IMR-90 (cell line): ENCODE measurements around the gene SDCCAG8. TPM values are rescaled to one million over a fixed set of nuclear protein-coding genes. Genes with fewer than 3 reads are reported as not detected.

Source experiments
- ATAC-seq: fragments of 200-7000 bp; cut with Tn5 transposase; 2 replicates; pipeline ENCODE4 v1.9.1; 2020; ENCODE audit warnings: low read depth, mild to moderate bottlenecking, moderate library complexity
- BruUV-seq: library from RNA; stranded (reverse); fragments of 400-500 nt; replicated peaks from 2 replicates; lab custom pipeline; 2021; lab: Mats Ljungman, UMichigan
- CTCF ChIA-PET: fragments of 300-600 bp; formaldehyde crosslinking; extraction: SDS; loops from one replicate; lab custom pipeline; 2021; ENCODE audit warnings: antibody characterized with exemption; lab: Yijun Ruan, JAX
- POLR2A ChIA-PET: fragments of 300-600 bp; sonication (Branson Sonifier 250); formaldehyde crosslinking; loops from one replicate; lab custom pipeline; 2022; ENCODE audit warnings: antibody characterized with exemption; ENCODE audit not compliant: unreplicated experiment; lab: Charles Lee
- DNase-seq: peaks from one replicate; pipeline ENCODE4 v3.0.0; 2013
- H2AFZ ChIP-seq: replicated peaks from 2 replicates; pipeline ENCODE3; 2013; ENCODE audit warnings: low read length, mild to moderate bottlenecking; ENCODE audit not compliant: poor library complexity
- H2AK5ac ChIP-seq: 2 replicates; pipeline ENCODE4 v1.6.1; 2013; ENCODE audit warnings: low read depth, low read length, inconsistent platforms
- H2AK9ac ChIP-seq: replicated peaks from 2 replicates; pipeline ENCODE3; 2013; ENCODE audit warnings: mild to moderate bottlenecking, low read depth, low read length, moderate library complexity; ENCODE audit not compliant: poor library complexity
- H2BK120ac ChIP-seq: 2 replicates; pipeline ENCODE4 v1.6.1; 2013; ENCODE audit warnings: low read depth, low read length, inconsistent platforms
- H2BK15ac ChIP-seq: 3 replicates; pipeline ENCODE4 v1.6.1; 2013; ENCODE audit warnings: low read depth, low read length, inconsistent platforms
- H2BK20ac ChIP-seq: 2 replicates; pipeline ENCODE4 v1.6.1; 2013; ENCODE audit warnings: low read depth, mild to moderate bottlenecking, inconsistent platforms, low read length, moderate library complexity
- H2BK5ac ChIP-seq: 2 replicates; pipeline ENCODE4 v1.6.1; 2013; ENCODE audit warnings: mild to moderate bottlenecking, low read depth, low read length, inconsistent platforms; ENCODE audit not compliant: poor library complexity, severe bottlenecking
- H3K14ac ChIP-seq: replicated peaks from 2 replicates; pipeline ENCODE4 v1.6.1; 2013; ENCODE audit warnings: low read depth, low read length, inconsistent platforms
- H3K18ac ChIP-seq: 2 replicates; pipeline ENCODE4 v1.6.1; 2013; ENCODE audit warnings: low read depth, low read length, control low read depth
- H3K23ac ChIP-seq: 2 replicates; pipeline ENCODE4 v1.6.1; 2013; ENCODE audit warnings: low read depth, low read length, inconsistent platforms
- H3K27ac ChIP-seq: 2 replicates; pipeline ENCODE4 v1.5.1; 2013; ENCODE audit warnings: mild to moderate bottlenecking, control low read depth, low read length; ENCODE audit not compliant: insufficient read depth
- H3K27me3 ChIP-seq: 2 replicates; pipeline ENCODE4 v1.6.1; 2013; ENCODE audit warnings: low read length; ENCODE audit not compliant: control insufficient read depth, insufficient read depth
- H3K36me3 ChIP-seq: 2 replicates; pipeline ENCODE4 v1.6.1; 2013; ENCODE audit warnings: low read length, mixed read lengths; ENCODE audit not compliant: control insufficient read depth, insufficient read depth
- H3K4ac ChIP-seq: 2 replicates; pipeline ENCODE4 v1.6.1; 2013; ENCODE audit warnings: low read depth, low read length, inconsistent platforms
- H3K4me1 ChIP-seq: 2 replicates; pipeline ENCODE4 v1.6.1; 2013; ENCODE audit warnings: low read length, mixed read lengths; ENCODE audit not compliant: control insufficient read depth, insufficient read depth
- H3K4me2 ChIP-seq: 2 replicates; pipeline ENCODE4 v1.6.1; 2013; ENCODE audit warnings: low read depth, mild to moderate bottlenecking, control low read depth, low read length, moderate library complexity
- H3K4me3 ChIP-seq: 2 replicates; pipeline ENCODE4 v1.5.1; 2013; ENCODE audit warnings: low read depth, mild to moderate bottlenecking, control low read depth, low read length, moderate library complexity; ENCODE audit not compliant: insufficient read depth
- H3K56ac ChIP-seq: 2 replicates; pipeline ENCODE4 v1.6.1; 2013; ENCODE audit warnings: low read length, inconsistent platforms; ENCODE audit not compliant: insufficient read depth; ENCODE audit errors: extremely low read depth
- H3K79me1 ChIP-seq, 2 experiments: 2 replicates each; pipeline ENCODE4 v1.6.1; 2013; ENCODE audit warnings: low read length in 2 of 2, inconsistent platforms in 1 of 2, low read depth in 1 of 2
- H3K9ac ChIP-seq: 2 replicates; pipeline ENCODE4 v1.6.1; 2013; ENCODE audit warnings: low read depth, low read length, control low read depth
- H3K9me1 ChIP-seq: 2 replicates; pipeline ENCODE4 v1.6.1; 2013; ENCODE audit warnings: low read length, inconsistent platforms; ENCODE audit not compliant: insufficient read depth
- H3K9me3 ChIP-seq: 2 replicates; pipeline ENCODE4 v1.6.1; 2013; ENCODE audit warnings: low read length; ENCODE audit not compliant: control insufficient read depth, insufficient read depth
- H4K20me1 ChIP-seq: 2 replicates; pipeline ENCODE4 v1.6.1; 2013; ENCODE audit warnings: low read length, inconsistent platforms; ENCODE audit not compliant: insufficient read depth
- H4K5ac ChIP-seq: 2 replicates; pipeline ENCODE4 v1.6.1; 2013; ENCODE audit warnings: mild to moderate bottlenecking, low read depth, low read length, control low read depth
- H4K8ac ChIP-seq, 2 experiments: 2 replicates each; pipeline ENCODE4 v1.6.1; 2013; ENCODE audit warnings: low read depth in 2 of 2, low read length in 2 of 2, control low read depth in 1 of 2, inconsistent platforms in 1 of 2
- H4K91ac ChIP-seq: 2 replicates; pipeline ENCODE4 v1.6.1; 2013; ENCODE audit warnings: low read depth, low read length, inconsistent platforms; ENCODE audit not compliant: insufficient read depth
- BHLHE40 ChIP-seq: fragments of 150-350 bp; IDR thresholded peaks from 2 replicates; pipeline ENCODE4 v1.6.1; 2016; ENCODE audit warnings: mild to moderate bottlenecking, low read depth, low read length
- CEBPB ChIP-seq: IDR thresholded peaks from 2 replicates; pipeline ENCODE4 v1.6.1; 2012; ENCODE audit warnings: low read depth, low read length, improper control_type of control experiment
- CHD1 ChIP-seq: IDR thresholded peaks from 2 replicates; pipeline ENCODE4 v1.6.1; 2012; ENCODE audit warnings: low read depth, low read length, improper control_type of control experiment
- CTCF ChIP-seq: conservative IDR thresholded peaks from 2 replicates; pipeline ENCODE4 v1.5.1; 2012; ENCODE audit warnings: mild to moderate bottlenecking, low read depth, low read length, improper control_type of control experiment
- FOS ChIP-seq: fragments of 150-350 bp; IDR thresholded peaks from 2 replicates; pipeline ENCODE4 v1.6.1; 2016; ENCODE audit warnings: low read depth, low read length
- MAFK ChIP-seq: IDR thresholded peaks from 2 replicates; pipeline ENCODE4 v1.6.1; 2012; ENCODE audit warnings: low read depth, low read length, improper control_type of control experiment
- MAZ ChIP-seq: IDR thresholded peaks from 2 replicates; pipeline ENCODE4 v1.6.1; 2012; ENCODE audit warnings: low read depth, mild to moderate bottlenecking, low read length, improper control_type of control experiment, moderate library complexity, borderline replicate concordance
- MXI1 ChIP-seq: IDR thresholded peaks from 2 replicates; pipeline ENCODE4 v1.6.1; 2012; ENCODE audit warnings: low read depth, mild to moderate bottlenecking, low read length, moderate library complexity, borderline replicate concordance
- NFE2L2 ChIP-seq: fragments of 150-350 bp; IDR thresholded peaks from 2 replicates; pipeline ENCODE4 v1.6.1; 2016; ENCODE audit warnings: low read depth, mild to moderate bottlenecking, low read length
- POLR2A ChIP-seq: IDR thresholded peaks from 2 replicates; pipeline ENCODE4 v1.6.1; 2012; ENCODE audit warnings: mild to moderate bottlenecking, low read depth, low read length
- RAD21 ChIP-seq: IDR thresholded peaks from 2 replicates; pipeline ENCODE4 v1.6.1; 2012; ENCODE audit warnings: low read length, improper control_type of control experiment
- RCOR1 ChIP-seq: IDR thresholded peaks from 2 replicates; pipeline ENCODE4 v1.6.1; 2012; ENCODE audit warnings: mild to moderate bottlenecking, low read length, improper control_type of control experiment; ENCODE audit not compliant: insufficient replicate concordance
- RFX5 ChIP-seq: IDR thresholded peaks from 2 replicates; pipeline ENCODE4 v1.8.0; 2012; ENCODE audit warnings: low read depth, mild to moderate bottlenecking, low read length, moderate library complexity
- SMC3 ChIP-seq: fragments of 150-350 bp; IDR thresholded peaks from 2 replicates; pipeline ENCODE4 v1.6.1; 2016; ENCODE audit warnings: low read depth, mild to moderate bottlenecking, antibody characterized with exemption, low read length, moderate library complexity
- dilution Hi-C: fragments of 300-500 bp; cut with HindIII; formaldehyde crosslinking; loops from one replicate; pipeline ENCODE4 v1.14.3; 2018; ENCODE audit warnings: low sequenced_read_pairs; ENCODE audit not compliant: unreplicated experiment
- in situ Hi-C: fragments of 300-500 bp; cut with MboI; formaldehyde crosslinking; loops from 3 replicates; pipeline ENCODE4 v1.14.3; 2019; ENCODE audit warnings: low sequenced_read_pairs, inconsistent platforms, mixed read lengths
- intact Hi-C: fragments of 100-400 bp; cut with micrococcal nuclease; formaldehyde crosslinking; loops from 2 replicates; pipeline ENCODE4 v1.10.0; 2022
- polyA plus RNA-seq, 3 experiments: library from polyadenylated mRNA; depleted of rRNA; stranded (reverse); fragments of >200 nt; gene quantifications; 2 replicates each; pipeline ENCODE4 v1.2.3, GENCODE V29; 2012; ENCODE audit warnings: low replicate concordance in 1 of 3
- total RNA-seq: library from RNA; depleted of rRNA; stranded (reverse); fragments of >200 nt; gene quantifications from 2 replicates; pipeline ENCODE4 v1.2.3, GENCODE V29; 2012
- TF ChIP-seq, protein P1 (sequence below): fragments of 150-350 bp; IDR thresholded peaks from 2 replicates; pipeline ENCODE4 v1.6.1; 2016; ENCODE audit warnings: low read depth, mild to moderate bottlenecking, low read length, moderate library complexity, borderline replicate concordance
- TF ChIP-seq, protein P2 (sequence below): fragments of 150-350 bp; IDR thresholded peaks from 2 replicates; pipeline ENCODE4 v1.6.1; 2017; ENCODE audit warnings: mild to moderate bottlenecking, antibody characterized with exemption, low read length, low read depth

Gene SDCCAG8
- total and polyA plus RNA-seq, 2 of the 4 experiments (the other 2 are of a cell fraction): 25.2 to 46.8 TPM

GRCh38 chr1:243367314-243367713, 111.5 kb downstream of the SDCCAG8 start:
- no peak overlapping the region for H3K4ac ChIP-seq
- DNase-seq (no peak), ATAC-seq (no peak)
- H4K5ac ChIP-seq: no peak overlapping the region
- H4K91ac ChIP-seq: no peak overlapping the region
- in situ Hi-C loops (no loop called here), dilution Hi-C loops (no loop called here), intact Hi-C loops (no loop called here)
- no peak overlapping the region for H3K14ac ChIP-seq
- H2AK9ac ChIP-seq: no peak overlapping the region
- no peaks in the 10 kb centered on the region for H3K4me1 ChIP-seq
- no peak overlapping the region for H3K23ac ChIP-seq
- H4K20me1 ChIP-seq: no peaks in the 10 kb centered on the region
- no peaks in the 10 kb centered on the region for H3K27me3 ChIP-seq
- H3K27ac ChIP-seq: no peak overlapping the region
- H3K4me2 ChIP-seq: no peak overlapping the region
- no peak overlapping the region for H2BK15ac ChIP-seq
- ChIA-PET POLR2A (no interaction called here), CTCF (interaction anchor here (0.6 kb wide), 1 partner anchor 102 kb away, joined by 4 read pairs; no protein-coding TSS in a partner anchor)
- BruUV-seq: no TSS peak
- no peaks in the 10 kb centered on the region for H3K79me1 ChIP-seq
- no peak overlapping the region for H2BK120ac ChIP-seq
- H2BK20ac ChIP-seq: no peak overlapping the region
- no peak overlapping the region for H4K8ac ChIP-seq
- no peak overlapping the region for H3K56ac ChIP-seq
- no peak overlapping the region for H3K18ac ChIP-seq
- H3K9ac ChIP-seq: no peak overlapping the region
- TF ChIP-seq, protein P1, sequence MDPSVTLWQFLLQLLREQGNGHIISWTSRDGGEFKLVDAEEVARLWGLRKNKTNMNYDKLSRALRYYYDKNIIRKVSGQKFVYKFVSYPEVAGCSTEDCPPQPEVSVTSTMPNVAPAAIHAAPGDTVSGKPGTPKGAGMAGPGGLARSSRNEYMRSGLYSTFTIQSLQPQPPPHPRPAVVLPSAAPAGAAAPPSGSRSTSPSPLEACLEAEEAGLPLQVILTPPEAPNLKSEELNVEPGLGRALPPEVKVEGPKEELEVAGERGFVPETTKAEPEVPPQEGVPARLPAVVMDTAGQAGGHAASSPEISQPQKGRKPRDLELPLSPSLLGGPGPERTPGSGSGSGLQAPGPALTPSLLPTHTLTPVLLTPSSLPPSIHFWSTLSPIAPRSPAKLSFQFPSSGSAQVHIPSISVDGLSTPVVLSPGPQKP: no peak
- TF ChIP-seq CHD1: no peak
- TF ChIP-seq, protein P2, sequence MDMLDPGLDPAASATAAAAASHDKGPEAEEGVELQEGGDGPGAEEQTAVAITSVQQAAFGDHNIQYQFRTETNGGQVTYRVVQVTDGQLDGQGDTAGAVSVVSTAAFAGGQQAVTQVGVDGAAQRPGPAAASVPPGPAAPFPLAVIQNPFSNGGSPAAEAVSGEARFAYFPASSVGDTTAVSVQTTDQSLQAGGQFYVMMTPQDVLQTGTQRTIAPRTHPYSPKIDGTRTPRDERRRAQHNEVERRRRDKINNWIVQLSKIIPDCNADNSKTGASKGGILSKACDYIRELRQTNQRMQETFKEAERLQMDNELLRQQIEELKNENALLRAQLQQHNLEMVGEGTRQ: no peak
- TF ChIP-seq BHLHE40: no peak
- no peak for TF ChIP-seq FOS
- TF ChIP-seq MAZ: no peak
- TF ChIP-seq CTCF: no peak
- no peak for TF ChIP-seq MAFK
- TF ChIP-seq POLR2A: no peak
- TF ChIP-seq SMC3: no peak
- no peak for TF ChIP-seq RAD21
- no peak for TF ChIP-seq CEBPB
- TF ChIP-seq MXI1: no peak
- TF ChIP-seq NFE2L2: no peak
- TF ChIP-seq RCOR1: no peak
- TF ChIP-seq RFX5: no peak
- H3K9me3 ChIP-seq: no peaks in the 10 kb centered on the region
- H3K4me3 ChIP-seq: no peak overlapping the region
- H2AFZ ChIP-seq: no peak overlapping the region
- no peak overlapping the region for H2BK5ac ChIP-seq
- H2AK5ac ChIP-seq: no peak overlapping the region
- no peaks in the 10 kb centered on the region; the same call in 1 of the 2 replicates for H3K9me1 ChIP-seq
- H3K36me3 ChIP-seq: no peaks in the 10 kb centered on the region
